Measurements from ENCODE around the gene C1orf198. TPM values are rescaled to one million over a fixed set of nuclear protein-coding genes. Genes with fewer than 3 reads are reported as not detected.

The C1orf198 gene, protein sequence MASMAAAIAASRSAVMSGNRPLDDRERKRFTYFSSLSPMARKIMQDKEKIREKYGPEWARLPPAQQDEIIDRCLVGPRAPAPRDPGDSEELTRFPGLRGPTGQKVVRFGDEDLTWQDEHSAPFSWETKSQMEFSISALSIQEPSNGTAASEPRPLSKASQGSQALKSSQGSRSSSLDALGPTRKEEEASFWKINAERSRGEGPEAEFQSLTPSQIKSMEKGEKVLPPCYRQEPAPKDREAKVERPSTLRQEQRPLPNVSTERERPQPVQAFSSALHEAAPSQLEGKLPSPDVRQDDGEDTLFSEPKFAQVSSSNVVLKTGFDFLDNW
- 1 to 10 TPM; 4.2 to 4.4 TPM for total RNA-seq
- polyA plus RNA-seq, result 1 to 10 TPM; 4.8 to 5.0 TPM

DNA sequence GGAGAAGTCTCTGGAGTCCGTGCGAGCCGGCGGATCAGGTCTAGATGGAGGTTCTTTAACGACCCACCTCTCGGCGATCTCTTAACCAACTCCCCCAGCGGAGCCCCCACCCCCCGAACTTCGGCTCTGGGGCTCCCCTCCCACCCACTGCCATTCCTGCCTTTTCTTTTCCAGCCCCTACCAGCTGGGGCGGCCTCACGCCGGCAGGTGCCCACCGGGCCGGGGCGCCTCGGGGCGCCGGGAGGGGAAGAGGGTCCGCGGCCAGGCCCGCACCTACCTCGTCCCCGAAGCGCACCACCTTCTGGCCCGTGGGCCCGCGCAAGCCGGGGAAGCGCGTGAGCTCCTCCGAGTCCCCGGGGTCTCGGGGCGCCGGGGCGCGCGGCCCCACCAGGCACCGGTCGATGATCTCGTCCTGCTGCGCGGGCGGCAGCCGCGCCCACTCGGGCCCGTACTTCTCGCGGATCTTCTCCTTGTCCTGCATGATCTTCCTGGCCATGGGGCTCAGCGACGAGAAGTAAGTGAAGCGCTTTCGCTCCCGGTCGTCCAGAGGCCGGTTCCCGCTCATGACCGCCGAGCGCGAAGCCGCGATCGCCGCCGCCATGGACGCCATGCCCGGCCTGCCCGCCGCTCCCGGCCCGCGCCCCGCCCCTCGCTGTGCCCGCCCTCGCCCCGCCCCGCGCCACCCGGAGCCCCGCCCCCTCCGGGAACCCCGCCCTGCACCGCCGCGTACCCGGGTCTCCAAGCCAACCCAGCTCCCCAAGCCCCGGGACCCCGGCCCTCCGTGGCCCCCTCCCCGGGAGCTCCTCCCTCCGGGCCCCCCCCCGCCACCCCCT, at the start of gene C1orf198:
Gene C1orf198 (minus strand): TSS at position 619 of the 833 bp plus-strand sequence. CDS start 9 bp downstream, at position 610.
- CTCF ChIA-PET (ENCODE audit: partially characterized antibody), result no interaction called here
- Histone ChIP-seq H3K27me3 (ENCODE audit: insufficient read depth, low read length) (peaks cover 14% of the 10 kb centered on the region), H3K36me3 (ENCODE audit: insufficient read depth, low read length) (no peaks in the 10 kb centered on the region), H3K4me3 (ENCODE audit: low read length in 2 of 2) (peak within 1 kb of the TSS; percentile 45 to 75), H3K9me3 (ENCODE audit: control insufficient read depth in 1 of 2, low read length in 2 of 2) (no peaks in the 10 kb centered on the region), H3K4me1 (ENCODE audit: insufficient read depth, low read length) (peaks cover 15% of the 10 kb centered on the region), H3K27ac (ENCODE audit: low read depth, low read length) (peak within 1 kb of the TSS; percentile 44)
- POLR2A ChIA-PET (ENCODE audit: partially characterized antibody), result interaction anchor here (1.0 kb wide), 1 partner anchor 105 kb away, joined by 4 read pairs; no protein-coding TSS in a partner anchor
- Mint-ChIP-seq H3K36me3 (peaks cover 0 to 2% of the 10 kb centered on the region in 2 donors), H3K9me3 (no peaks in the 10 kb centered on the region), H3K27me3 (peaks cover 17 to 18% of the 10 kb centered on the region in 2 donors), H3K4me1 (peaks cover 9 to 19% (median 14%) of the 10 kb centered on the region in 4 donors), H3K4me3 (peak within 1 kb of the TSS; percentile 87 to 95 (median 90)), H3K27ac (peak within 1 kb of the TSS; percentile 43 to 84 (median 69))
- peak; percentile 61 to 77 (median 68) for DNase-seq
- intact Hi-C loops (cut with micrococcal nuclease), result loop anchor here (1.0 to 5.0 kb wide), 3 partner anchors 111 to 469 kb away; partner anchors contain the start of genes ARV1, COG2, EXOC8 and SPRTN

DNA sequence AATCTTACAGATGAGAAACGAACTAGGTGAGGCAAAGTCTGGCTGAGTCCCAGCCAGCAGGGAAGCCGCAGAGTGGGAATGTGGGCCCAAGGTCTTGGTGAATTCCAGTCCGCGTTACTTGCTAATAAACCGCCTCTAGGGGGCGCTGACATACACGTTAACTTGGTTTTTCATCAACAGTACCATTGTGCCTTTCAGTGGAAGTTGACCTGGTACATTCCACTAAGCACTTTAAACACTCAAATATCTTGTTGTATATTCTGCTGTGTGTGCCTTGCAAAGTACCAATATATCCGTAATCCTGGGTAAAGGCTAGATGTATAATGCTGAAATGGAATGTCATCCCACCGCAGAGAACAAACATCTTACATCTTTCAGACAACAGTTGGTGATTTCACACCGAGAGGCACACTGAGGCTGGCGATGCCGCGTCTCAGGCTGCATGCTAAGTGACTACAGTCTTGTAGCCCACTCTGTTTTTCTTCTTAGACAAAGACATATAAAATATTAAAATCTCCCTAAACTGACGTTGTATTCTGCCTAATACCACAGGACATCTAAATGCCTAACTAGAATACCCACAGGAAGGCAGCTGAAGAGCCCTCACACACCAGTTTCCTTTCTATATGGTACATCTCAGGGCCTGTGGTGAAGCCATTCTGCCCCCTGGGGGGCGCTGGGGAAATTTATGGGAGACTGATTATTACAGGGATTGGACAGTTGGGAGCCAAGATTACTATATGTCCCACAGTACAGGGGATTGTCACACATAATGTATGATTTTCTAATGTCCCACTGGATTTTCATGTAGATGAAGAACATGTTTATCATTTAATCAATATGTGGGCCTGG, 49.2 kb upstream of the C1orf198 start:
- ChIA-PET POLR2A (ENCODE audit: partially characterized antibody) (interaction anchor here (1.4 kb wide), 2 partner anchors 55 kb away, joined by 3 to 4 read pairs; no protein-coding TSS in a partner anchor), CTCF (ENCODE audit: partially characterized antibody) (interaction anchor here (0.9 to 3.3 kb wide), 14 partner anchors 10 to 293 kb away, joined by 3 to 24 read pairs (median 6); partner anchors contain the start of genes ARV1 and TTC13)
- intact Hi-C loops (cut with micrococcal nuclease), result loop anchor here (1.0 kb wide), 3 partner anchors 62 to 294 kb away; partner anchors contain the start of gene ARV1
- H3K9me3 ChIP-seq (ENCODE audit: control insufficient read depth in 1 of 2, low read length in 2 of 2), result no peaks in the 10 kb centered on the region
- Mint-ChIP-seq H3K9me3 (no peaks in the 10 kb centered on the region), H3K36me3 (peaks cover 50 to 77% of the 10 kb centered on the region in 2 donors), H3K27ac (peak overlapping the region in 2 of 7 donors; percentile 43 to 61), H3K27me3 (no peaks in the 10 kb centered on the region), H3K4me3 (no peak overlapping the region), H3K4me1 (peaks cover 0 to 2% (median 0%) of the 10 kb centered on the region in 4 donors)
- H3K27me3 ChIP-seq (ENCODE audit: insufficient read depth, low read length), result no peaks in the 10 kb centered on the region
- peak; percentile 67 to 74 (median 69) for DNase-seq
- H3K27ac ChIP-seq (ENCODE audit: low read depth, low read length), result no peak overlapping the region
- no peaks in the 10 kb centered on the region for H3K4me1 ChIP-seq (ENCODE audit: insufficient read depth, low read length)
- no peak overlapping the region for H3K4me3 ChIP-seq (ENCODE audit: low read length in 2 of 2)
- H3K36me3 ChIP-seq (ENCODE audit: insufficient read depth, low read length), result peaks cover 51% of the 10 kb centered on the region

- Mint-ChIP-seq H3K36me3 (peaks cover 50 to 77% of the 10 kb centered on the region in 2 donors), H3K27ac (peak overlapping the region in 2 of 7 donors; percentile 22 to 43), H3K27me3 (no peaks in the 10 kb centered on the region), H3K4me1 (peaks cover 0 to 2% (median 0%) of the 10 kb centered on the region in 4 donors), H3K4me3 (no peak overlapping the region), H3K9me3 (no peaks in the 10 kb centered on the region)
- Histone ChIP-seq H3K9me3 (ENCODE audit: control insufficient read depth in 1 of 2, low read length in 2 of 2) (no peaks in the 10 kb centered on the region), H3K4me1 (ENCODE audit: insufficient read depth, low read length) (no peaks in the 10 kb centered on the region), H3K27ac (ENCODE audit: low read depth, low read length) (no peak overlapping the region), H3K36me3 (ENCODE audit: insufficient read depth, low read length) (peaks cover 51% of the 10 kb centered on the region), H3K4me3 (ENCODE audit: low read length in 2 of 2) (no peak overlapping the region), H3K27me3 (ENCODE audit: insufficient read depth, low read length) (no peaks in the 10 kb centered on the region)
- intact Hi-C loops (cut with micrococcal nuclease), result loop anchor here (1.0 kb wide), 3 partner anchors 63 to 295 kb away; partner anchors contain the start of gene ARV1
- CTCF ChIA-PET (ENCODE audit: partially characterized antibody), result interaction anchor here (0.7 to 3.3 kb wide), 10 partner anchors 10 to 294 kb away, joined by 3 to 24 read pairs (median 4); partner anchors contain the start of genes ARV1 and TTC13
- POLR2A ChIA-PET (ENCODE audit: partially characterized antibody), result interaction anchor here (1.0 to 1.4 kb wide), 2 partner anchors 56 to 63 kb away, joined by 3 read pairs; no protein-coding TSS in a partner anchor
- DNase-seq, result no peak
Observed at GRCh38 chr1:230916587-230917283, 48.4 kb upstream of the C1orf198 start.

DNA sequence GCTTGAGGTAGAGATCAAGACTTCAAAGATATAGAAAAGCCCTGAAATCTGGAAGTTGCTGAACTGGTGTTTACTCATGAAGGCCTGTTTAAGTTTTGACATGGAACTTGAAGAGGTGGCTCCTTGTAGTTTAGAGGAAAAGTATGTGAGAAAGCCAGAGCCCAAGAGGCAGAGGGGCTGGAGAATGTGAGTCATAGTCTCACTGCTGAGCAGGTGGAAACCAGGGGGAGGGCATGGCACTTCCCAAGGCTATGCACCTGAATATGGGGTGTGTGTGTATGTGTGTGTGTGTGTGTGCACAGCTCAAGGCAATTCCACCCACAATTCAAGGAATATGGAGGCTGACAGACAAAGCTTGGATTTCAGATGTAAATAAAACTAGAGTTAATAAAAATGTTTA, 46.8 kb upstream of the C1orf198 start:
- H3K36me3 Mint-ChIP-seq, result peaks cover 52 to 79% of the 10 kb centered on the region in 2 donors
- peak overlapping the region in 1 of 7 donors; percentile 46 for H3K27ac Mint-ChIP-seq
- intact Hi-C loops (cut with micrococcal nuclease), result no loop called here

DNA sequence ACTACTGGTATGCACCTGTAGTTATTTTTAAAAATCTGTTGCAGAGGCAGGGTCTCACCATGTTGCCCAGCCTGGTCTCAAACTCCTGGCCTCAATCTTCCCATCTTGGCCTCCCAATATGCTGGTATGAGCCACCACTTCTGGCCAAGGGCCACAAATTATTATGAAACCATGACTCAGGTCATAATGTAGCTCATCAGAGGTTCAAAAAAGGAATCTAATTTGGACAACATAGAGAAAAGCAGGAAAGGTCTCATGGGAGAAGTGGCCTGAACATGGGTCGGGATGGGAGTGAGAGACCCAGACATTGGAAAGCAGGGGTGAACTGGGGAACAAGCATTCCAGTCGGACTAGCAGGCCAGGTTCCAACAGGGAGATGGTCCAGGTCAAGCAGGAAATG, 45.2 kb upstream of the C1orf198 start:
- Histone ChIP-seq H3K4me1 (ENCODE audit: insufficient read depth, low read length) (no peaks in the 10 kb centered on the region), H3K27ac (ENCODE audit: low read depth, low read length) (no peak overlapping the region), H3K9me3 (ENCODE audit: control insufficient read depth in 1 of 2, low read length in 2 of 2) (no peaks in the 10 kb centered on the region), H3K4me3 (ENCODE audit: low read length in 2 of 2) (no peak overlapping the region), H3K27me3 (ENCODE audit: insufficient read depth, low read length) (no peaks in the 10 kb centered on the region), H3K36me3 (ENCODE audit: insufficient read depth, low read length) (peaks cover 57% of the 10 kb centered on the region)
- ChIA-PET POLR2A (ENCODE audit: partially characterized antibody) (no interaction called here), CTCF (ENCODE audit: partially characterized antibody) (interaction anchor here (0.7 to 0.9 kb wide), 3 partner anchors 67 to 302 kb away, joined by 3 to 4 read pairs (median 3); no protein-coding TSS in a partner anchor)
- H3K27me3 Mint-ChIP-seq, result no peaks in the 10 kb centered on the region
- no peaks in the 10 kb centered on the region for H3K9me3 Mint-ChIP-seq
- H3K27ac Mint-ChIP-seq, result peak overlapping the region in 1 of 7 donors; percentile 57
- H3K36me3 Mint-ChIP-seq, result peaks cover 56 to 75% of the 10 kb centered on the region in 2 donors
- no peak for DNase-seq
- intact Hi-C loops (cut with micrococcal nuclease), result no loop called here
- H3K4me1 Mint-ChIP-seq, result peaks cover 0 to 2% (median 0%) of the 10 kb centered on the region in 4 donors
- H3K4me3 Mint-ChIP-seq, result no peak overlapping the region

More for the DNA sequence above, 46.8 kb upstream of the C1orf198 start:
- Mint-ChIP-seq H3K9me3 (no peaks in the 10 kb centered on the region), H3K4me1 (peaks cover 0 to 2% (median 0%) of the 10 kb centered on the region in 4 donors), H3K4me3 (no peak overlapping the region), H3K27me3 (no peaks in the 10 kb centered on the region)
- H3K4me3 ChIP-seq (ENCODE audit: low read length in 2 of 2), result no peak overlapping the region
- ChIA-PET CTCF (ENCODE audit: partially characterized antibody) (interaction anchor here (1.2 to 3.0 kb wide), 2 partner anchors 64 to 177 kb away, joined by 4 to 19 read pairs; partner anchors contain the start of genes ARV1 and TTC13), POLR2A (ENCODE audit: partially characterized antibody) (no interaction called here)
- H3K36me3 ChIP-seq (ENCODE audit: insufficient read depth, low read length), result peaks cover 55% of the 10 kb centered on the region
- H3K27me3 ChIP-seq (ENCODE audit: insufficient read depth, low read length), result no peaks in the 10 kb centered on the region
- no peak overlapping the region for H3K27ac ChIP-seq (ENCODE audit: low read depth, low read length)
- H3K4me1 ChIP-seq (ENCODE audit: insufficient read depth, low read length), result no peaks in the 10 kb centered on the region
- DNase-seq, result no peak
- no peaks in the 10 kb centered on the region for H3K9me3 ChIP-seq (ENCODE audit: control insufficient read depth in 1 of 2, low read length in 2 of 2)

GRCh38 chr1:230910755-230911117, 42.4 kb upstream of the C1orf198 start:
- ChIA-PET CTCF (ENCODE audit: partially characterized antibody) (interaction anchor here (0.9 to 1.8 kb wide), 2 partner anchors 68 to 178 kb away, joined by 3 to 4 read pairs; partner anchors contain the start of genes ARV1 and TTC13), POLR2A (ENCODE audit: partially characterized antibody) (interaction anchor here (1.0 kb wide), 1 partner anchor 67 kb away, joined by 3 read pairs; no protein-coding TSS in a partner anchor)
- Mint-ChIP-seq H3K27ac (no peak overlapping the region), H3K4me3 (no peak overlapping the region), H3K4me1 (no peaks in the 10 kb centered on the region), H3K27me3 (no peaks in the 10 kb centered on the region), H3K36me3 (peaks cover 67 to 82% of the 10 kb centered on the region in 2 donors), H3K9me3 (no peaks in the 10 kb centered on the region)
- no peaks in the 10 kb centered on the region for H3K4me1 ChIP-seq (ENCODE audit: insufficient read depth, low read length)
- no peak overlapping the region for H3K4me3 ChIP-seq (ENCODE audit: low read length in 2 of 2)
- H3K36me3 ChIP-seq (ENCODE audit: insufficient read depth, low read length), result peaks cover 72% of the 10 kb centered on the region
- no peak for DNase-seq
- no peaks in the 10 kb centered on the region for H3K27me3 ChIP-seq (ENCODE audit: insufficient read depth, low read length)
- intact Hi-C loops (cut with micrococcal nuclease), result no loop called here
- H3K9me3 ChIP-seq (ENCODE audit: control insufficient read depth in 1 of 2, low read length in 2 of 2), result no peaks in the 10 kb centered on the region
- no peak overlapping the region for H3K27ac ChIP-seq (ENCODE audit: low read depth, low read length)

All from CD4-positive, alpha-beta memory T cell (primary cell).